Measurements from ENCODE around the gene PTPRC. TPM values are rescaled to one million over a fixed set of nuclear protein-coding genes. Genes with fewer than 3 reads are reported as not detected.

Gene PTPRC
- total RNA-seq, 4 donors from 2014 or later, result 4.7 to 11.4 (median 6.7) TPM

- Histone ChIP-seq H3K36me3 (no peaks in the 10 kb centered on the region), H3K9me3 (no peaks in the 10 kb centered on the region), H3K4me3 (no peak overlapping the region), H3K27ac (no peak overlapping the region), H3K4me1 (no peaks in the 10 kb centered on the region), H3K27me3 (no peaks in the 10 kb centered on the region)
- WGBS, result 74% methylated on average over 1 of the region's 1 CpG
- TF ChIP-seq POLR2A (IDR thresholded peaks at IDR 0.05) (no peak), POLR2AphosphoS5 (IDR thresholded peaks at IDR 0.05) (no peak), CTCF (IDR thresholded peaks at IDR 0.05) (no peak)
- DNase-seq (ENCODE audit: low spot score in 2 of 2), result no peak
Observed at GRCh38 chr1:198638441-198638840, 399 bp upstream of the PTPRC start.

- no peak for DNase-seq (ENCODE audit: low spot score in 2 of 2)
- Histone ChIP-seq H3K4me3 (peak overlapping the region; percentile 37), H3K4me1 (no peaks in the 10 kb centered on the region), H3K9me3 (no peaks in the 10 kb centered on the region), H3K27ac (no peak overlapping the region), H3K27me3 (no peaks in the 10 kb centered on the region), H3K36me3 (no peaks in the 10 kb centered on the region)
- WGBS, result 88% methylated on average over 1 of the region's 1 CpG
- TF ChIP-seq CTCF (IDR thresholded peaks at IDR 0.05), result no peak
- TF ChIP-seq POLR2A (IDR thresholded peaks at IDR 0.05), result no peak
- no peak for TF ChIP-seq EP300 (IDR thresholded peaks at IDR 0.05)
- TF ChIP-seq POLR2AphosphoS5 (IDR thresholded peaks at IDR 0.05), result no peak
Observed at GRCh38 chr1:198639671-198640143, 867 bp downstream of the PTPRC start.

GRCh38 chr1:198640174-198640573, 1.3 kb downstream of the PTPRC start:
- TF ChIP-seq CTCF (IDR thresholded peaks at IDR 0.05) (no peak), POLR2A (IDR thresholded peaks at IDR 0.05) (no peak), POLR2AphosphoS5 (IDR thresholded peaks at IDR 0.05) (no peak), EP300 (IDR thresholded peaks at IDR 0.05) (no peak)
- H3K36me3 ChIP-seq, result no peaks in the 10 kb centered on the region
- no peak for DNase-seq (ENCODE audit: low spot score in 2 of 2)
- H3K27me3 ChIP-seq, result no peaks in the 10 kb centered on the region
- H3K9me3 ChIP-seq, result no peaks in the 10 kb centered on the region
- no peaks in the 10 kb centered on the region for H3K4me1 ChIP-seq
- H3K4me3 ChIP-seq, result peak overlapping the region; percentile 37
- 83% methylated on average over 2 of the region's 2 CpGs for WGBS
- H3K27ac ChIP-seq, result no peak overlapping the region

GRCh38 chr1:198641501-198641900, 2.7 kb downstream of the PTPRC start:
- Histone ChIP-seq H3K27ac (no peak overlapping the region), H3K36me3 (no peaks in the 10 kb centered on the region), H3K27me3 (no peaks in the 10 kb centered on the region), H3K4me3 (peak overlapping the region; percentile 37), H3K4me1 (no peaks in the 10 kb centered on the region), H3K9me3 (no peaks in the 10 kb centered on the region)
- 72% methylated on average over 2 of the region's 2 CpGs for WGBS
- DNase-seq (ENCODE audit: low spot score in 2 of 2), result no peak
- no peak for TF ChIP-seq CTCF (IDR thresholded peaks at IDR 0.05)
- TF ChIP-seq POLR2AphosphoS5 (IDR thresholded peaks at IDR 0.05), result no peak
- no peak for TF ChIP-seq POLR2A (IDR thresholded peaks at IDR 0.05)
- TF ChIP-seq EP300 (IDR thresholded peaks at IDR 0.05), result no peak

- TF ChIP-seq EP300 (IDR thresholded peaks at IDR 0.05), result no peak
- no peak for TF ChIP-seq CTCF (IDR thresholded peaks at IDR 0.05)
- H3K36me3 ChIP-seq, result no peaks in the 10 kb centered on the region
- no peak for DNase-seq (ENCODE audit: low spot score in 2 of 2)
- H3K4me1 ChIP-seq, result no peaks in the 10 kb centered on the region
- no peak overlapping the region for H3K27ac ChIP-seq
- peak overlapping the region; percentile 37 for H3K4me3 ChIP-seq
- 81% methylated on average over 5 of the region's 5 CpGs for WGBS
- no peaks in the 10 kb centered on the region for H3K27me3 ChIP-seq
- H3K9me3 ChIP-seq, result no peaks in the 10 kb centered on the region
Observed at GRCh38 chr1:198641966-198642668, 3.3 kb downstream of the PTPRC start.

Data from suprapubic skin (tissue), 4 donors.